K562 (cell line): Measurements from ENCODE around the gene N4BP2L1. TPM values are rescaled to one million over a fixed set of nuclear protein-coding genes. Genes with fewer than 3 reads are reported as not detected.

ENCODE experiments used
- ASH1L ChIP-seq: fragments of 450-650 bp; IDR thresholded peaks from 2 replicates; pipeline ENCODE4 v1.6.1; 2018; ENCODE audit warnings: borderline replicate concordance, mild to moderate bottlenecking, low read depth; ENCODE audit not compliant: partially characterized antibody
- ATF1 ChIP-seq, 2 experiments: fragments of 450-650 bp in 1 of 2; IDR thresholded peaks; 2 replicates each; pipeline ENCODE4 v1.6.1; 2016; ENCODE audit warnings: missing compliant biosample characterization in 1 of 2, missing genetic modification characterization in 1 of 2
- BRD9 ChIP-seq: fragments of 450-650 bp; IDR thresholded peaks from 2 replicates; pipeline ENCODE4 v1.6.1; 2018; ENCODE audit warnings: low read depth; ENCODE audit not compliant: partially characterized antibody
- CTCF ChIP-seq, 3 experiments: IDR thresholded peaks in 2 of 3; conservative IDR thresholded peaks in 1 of 3; 2 replicates each; pipeline ENCODE4 v1.5.1; 2011 to 2012; ENCODE audit warnings: low read length in 3 of 3, mild to moderate bottlenecking in 3 of 3, control low read depth in 2 of 3, improper control_type of control experiment in 1 of 3, inconsistent platforms in 1 of 3, low read depth in 1 of 3, mixed read lengths in 1 of 3, moderate library complexity in 1 of 3; ENCODE audit not compliant: insufficient read depth in 2 of 3
- E2F4 ChIP-seq: sonication (generic); formaldehyde crosslinking; IDR thresholded peaks from 2 replicates; pipeline ENCODE4 v1.8.0; 2022; ENCODE audit warnings: mild to moderate bottlenecking, low read depth, missing genetic modification reagents
- EHMT2 ChIP-seq: fragments of 450-650 bp; IDR thresholded peaks from 2 replicates; pipeline ENCODE4 v1.6.1; 2018; ENCODE audit warnings: antibody characterized with exemption
- ETV1 ChIP-seq: fragments of 450-650 bp; conservative IDR thresholded peaks from 2 replicates; pipeline ENCODE4 v1.6.1; 2016; ENCODE audit warnings: missing genetic modification characterization, control low read depth, low read depth, missing compliant biosample characterization
- ILK ChIP-seq: fragments of 450-650 bp; IDR thresholded peaks from 2 replicates; pipeline ENCODE4 v1.6.1; 2016; ENCODE audit warnings: missing genetic modification characterization, low read depth, mild to moderate bottlenecking, missing compliant biosample characterization, moderate library complexity, borderline replicate concordance
- L3MBTL2 ChIP-seq: fragments of 450-650 bp; IDR thresholded peaks from 2 replicates; pipeline ENCODE4 v1.6.1; 2016; ENCODE audit warnings: mild to moderate bottlenecking, moderate library complexity
- LCOR ChIP-seq: sonication (generic); formaldehyde crosslinking; IDR thresholded peaks from 2 replicates; pipeline ENCODE4 v1.8.0; 2022; ENCODE audit warnings: mild to moderate bottlenecking, missing genetic modification reagents
- LEF1 ChIP-seq: fragments of 450-650 bp; IDR thresholded peaks from 2 replicates; pipeline ENCODE4 v1.6.1; 2016; ENCODE audit warnings: mild to moderate bottlenecking
- MCM3 ChIP-seq: fragments of 450-650 bp; IDR thresholded peaks from 2 replicates; pipeline ENCODE4 v1.6.1; 2016
- MECOM ChIP-seq: fragments of 250-450 bp; sonication (Bioruptor Pico); IDR thresholded peaks from 2 replicates; pipeline ENCODE4 v1.8.0; 2022; ENCODE audit warnings: inconsistent platforms
- MED1 ChIP-seq: sonication (generic); formaldehyde crosslinking; IDR thresholded peaks from 2 replicates; pipeline ENCODE4 v1.8.1; 2023; ENCODE audit warnings: missing genetic modification reagents, borderline replicate concordance
- MTA2 ChIP-seq: fragments of 450-650 bp; IDR thresholded peaks from 2 replicates; pipeline ENCODE4 v1.6.1; 2016; ENCODE audit warnings: low read depth
- NCOA6 ChIP-seq: fragments of 450-650 bp; IDR thresholded peaks from 2 replicates; pipeline ENCODE4 v1.6.1; 2017; ENCODE audit warnings: mild to moderate bottlenecking
- PTBP1 ChIP-seq: fragments of 200-400 bp; formaldehyde crosslinking; IDR thresholded peaks from 2 replicates; pipeline ENCODE4 v1.6.1; 2017; ENCODE audit warnings: low read depth, low read length
- RCOR1 ChIP-seq, 2 experiments: IDR thresholded peaks; 2 replicates each; pipeline ENCODE4 v1.6.1; 2012; ENCODE audit warnings: low read depth in 2 of 2, low read length in 2 of 2, borderline replicate concordance in 1 of 2, improper control_type of control experiment in 1 of 2
- RFX5 ChIP-seq: IDR thresholded peaks from 2 replicates; pipeline ENCODE4 v1.6.1; 2011; ENCODE audit warnings: low read depth, mild to moderate bottlenecking, improper control_type of control experiment, low read length
- RUNX1 ChIP-seq: sonication (generic); IDR thresholded peaks from 2 replicates; pipeline ENCODE4 v1.6.1; 2016; ENCODE audit warnings: antibody characterized with exemption, low read depth
- SIN3B ChIP-seq: fragments of 450-650 bp; IDR thresholded peaks from 2 replicates; pipeline ENCODE4 v1.6.1; 2017; ENCODE audit warnings: low read depth, mild to moderate bottlenecking, moderate library complexity
- THAP7 ChIP-seq: fragments of 250-450 bp; sonication (Bioruptor Pico); IDR thresholded peaks from 2 replicates; pipeline ENCODE4 v1.5.0; 2021
- ZNF143 ChIP-seq: sonication (generic); formaldehyde crosslinking; IDR thresholded peaks from 2 replicates; pipeline ENCODE4 v1.9.0; 2022; ENCODE audit warnings: mild to moderate bottlenecking, missing genetic modification reagents
- ZNF184 ChIP-seq: sonication (generic); formaldehyde crosslinking; IDR thresholded peaks from 2 replicates; pipeline ENCODE4 v1.5.0; 2020; ENCODE audit warnings: missing genetic modification reagents
- ZNF274 ChIP-seq: IDR thresholded peaks from 2 replicates; pipeline ENCODE4 v1.6.1; 2011; ENCODE audit warnings: low read depth, mild to moderate bottlenecking, low read length, moderate library complexity, borderline replicate concordance
- ZNF384 ChIP-seq: IDR thresholded peaks from 2 replicates; pipeline ENCODE4 v1.6.1; 2012; ENCODE audit warnings: low read depth, low read length, improper control_type of control experiment
- ZNF507 ChIP-seq: conservative IDR thresholded peaks from 2 replicates; pipeline ENCODE4 v1.6.1; 2017; ENCODE audit warnings: missing genetic modification characterization, missing compliant biosample characterization
- ZNF695 ChIP-seq: fragments of 450-650 bp; formaldehyde crosslinking; IDR thresholded peaks from 2 replicates; pipeline ENCODE4 v1.4.0; 2020; ENCODE audit warnings: mild to moderate bottlenecking, moderate library complexity
- polyA plus RNA-seq, 8 experiments: library from polyadenylated mRNA; depleted of rRNA in 4 of 8; stranded (reverse) in 5 of 8; unstranded in 3 of 8; fragments of >200 nt; fragmentation: Nextera tagmentation in 2 of 8; fragmentation: Illumina TruSeq in 1 of 8; extraction: Ambion mirVana in 2 of 8; extraction: Trizol in 1 of 8; gene quantifications; 2 replicates each; pipeline versions ENCODE4 v1.2.1 to v1.2.3, GENCODE V29; 2011 to 2014; ENCODE audit warnings: inconsistent platforms in 1 of 8, missing spikeins in 1 of 8
- total RNA-seq, 7 experiments: library from RNA; depleted of rRNA in 6 of 7; stranded (reverse); fragments of >200 nt in 6 of 7; fragmentation: Illumina TruSeq in 2 of 7; extraction: Trizol in 2 of 7; gene quantifications; 2 replicates each; pipeline versions ENCODE4 v1.2.1 to v1.2.3, GENCODE V29; 2011 to 2021; ENCODE audit warnings: low replicate concordance in 1 of 7

Gene N4BP2L1
- total and polyA plus RNA-seq, 9 of the 15 experiments (the other 6 are each of a cell fraction or from before 2014, with no cell fraction given), result 0.06 to 0.33 (median 0.15) TPM; not detected in 1

GRCh38 chr13:32471187-32471922, 43.4 kb upstream of the N4BP2L1 start (continued):
- TF ChIP-seq RUNX1 (no peak), ZNF184 (CRISPR knock-in tag) (no peak), ASH1L (no peak), SIN3B (no peak), MED1 (no peak), NCOA6 (no peak), LEF1 (no peak), CTCF (IDR thresholded peaks at IDR 0.05 in 2 of 3, conservative IDR thresholded peaks at IDR 0.05 in 1 of 3; ENCODE audit: insufficient read depth in 2 of 3, low read depth in 1 of 3, low read length in 3 of 3) (no peak), ZNF143 (CRISPR knock-in tag) (no peak), BRD9 (no peak), ILK (tag) (no peak), E2F4 (no peak), ZNF274 (no peak), ZNF695 (CRISPR knock-in tag) (no peak), THAP7 (no peak), MTA2 (peak; percentile 53; the same call in 1 of the 2 replicates), RCOR1 (IDR thresholded peaks at IDR 0.05; ENCODE audit: borderline replicate concordance in 1 of 2, low read depth in 2 of 2, low read length in 2 of 2) (peak in 1 of 2 experiments; percentile 78; a peak in 1 of 4 replicates), ZNF507 (tag) (no peak), EHMT2 (no peak), ETV1 (tag) (no peak), PTBP1 (no peak), MECOM (no peak), RFX5 (no peak), L3MBTL2 (no peak), MCM3 (no peak), ATF1 (CRISPR knock-in tag; IDR thresholded peaks at IDR 0.05) (no peak), ATF1 (tag; IDR thresholded peaks at IDR 0.05) (no peak), LCOR (CRISPR knock-in tag) (no peak), ZNF384 (no peak)
